NB4 (cell line): ENCODE data around the gene ADGRG4.

Experiments
- CTCF ChIP-seq: IDR thresholded peaks from one replicate; pipeline ENCODE4 v1.5.1; 2012; ENCODE audit warnings: low read depth, low read length
- TF ChIP-seq, protein P1 (sequence below): IDR thresholded peaks from 2 replicates; pipeline ENCODE4 v1.6.1; 2011; ENCODE audit warnings: low read depth, low read length

GRCh38 chrX:136369377-136369776 lies 68.6 kb downstream of the ADGRG4 start:
- TF ChIP-seq CTCF = no peak
- TF ChIP-seq, protein P1, sequence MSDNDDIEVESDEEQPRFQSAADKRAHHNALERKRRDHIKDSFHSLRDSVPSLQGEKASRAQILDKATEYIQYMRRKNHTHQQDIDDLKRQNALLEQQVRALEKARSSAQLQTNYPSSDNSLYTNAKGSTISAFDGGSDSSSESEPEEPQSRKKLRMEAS = no peak
